Stomach (tissue), 4 donors: ENCODE results near the gene SACS.
"Not testable (repeated sequence)": the region's sequence is repeated elsewhere in the genome, so short reads cannot be mapped to it uniquely, and the experiment has no call there.

Experiments
- POLR2A ChIP-seq, 4 donors: fragments of 450-650 bp; IDR thresholded peaks; one replicate each; pipeline ENCODE4 v1.6.1; 2016; ENCODE audit warnings: antibody characterized with exemption in 4 of 4, control low read depth in 2 of 4, mild to moderate bottlenecking in 1 of 4, moderate library complexity in 1 of 4
- POLR2AphosphoS5 ChIP-seq, 3 donors: sonication (generic); formaldehyde crosslinking; IDR thresholded peaks; one replicate each; pipeline ENCODE4 v1.6.1; 2016; ENCODE audit warnings: antibody characterized with exemption in 3 of 3
- TF ChIP-seq, protein P1 (sequence below), 7 experiments: fragments of 450-650 bp in 4 of 7; fragments of 200-600 bp in 3 of 7; sonication (generic) in 3 of 7; IDR thresholded peaks; one replicate each; pipeline ENCODE4 v1.5.1; 2016 to 2019; ENCODE audit warnings: antibody characterized with exemption in 7 of 7, control low read depth in 2 of 7, mild to moderate bottlenecking in 1 of 7

GRCh38 chr13:23440324-23440723 is 6.8 kb upstream of the SACS start:
- TF ChIP-seq, protein P1, sequence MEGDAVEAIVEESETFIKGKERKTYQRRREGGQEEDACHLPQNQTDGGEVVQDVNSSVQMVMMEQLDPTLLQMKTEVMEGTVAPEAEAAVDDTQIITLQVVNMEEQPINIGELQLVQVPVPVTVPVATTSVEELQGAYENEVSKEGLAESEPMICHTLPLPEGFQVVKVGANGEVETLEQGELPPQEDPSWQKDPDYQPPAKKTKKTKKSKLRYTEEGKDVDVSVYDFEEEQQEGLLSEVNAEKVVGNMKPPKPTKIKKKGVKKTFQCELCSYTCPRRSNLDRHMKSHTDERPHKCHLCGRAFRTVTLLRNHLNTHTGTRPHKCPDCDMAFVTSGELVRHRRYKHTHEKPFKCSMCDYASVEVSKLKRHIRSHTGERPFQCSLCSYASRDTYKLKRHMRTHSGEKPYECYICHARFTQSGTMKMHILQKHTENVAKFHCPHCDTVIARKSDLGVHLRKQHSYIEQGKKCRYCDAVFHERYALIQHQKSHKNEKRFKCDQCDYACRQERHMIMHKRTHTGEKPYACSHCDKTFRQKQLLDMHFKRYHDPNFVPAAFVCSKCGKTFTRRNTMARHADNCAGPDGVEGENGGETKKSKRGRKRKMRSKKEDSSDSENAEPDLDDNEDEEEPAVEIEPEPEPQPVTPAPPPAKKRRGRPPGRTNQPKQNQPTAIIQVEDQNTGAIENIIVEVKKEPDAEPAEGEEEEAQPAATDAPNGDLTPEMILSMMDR (IDR thresholded peaks at IDR 0.05): not testable (repeated sequence)
- not testable (repeated sequence) for TF ChIP-seq POLR2A, POLR2AphosphoS5 (IDR thresholded peaks at IDR 0.05)
